Suprapubic skin (tissue), 4 donors: ENCODE data around the gene AP2S1. TPM values are rescaled to one million over a fixed set of nuclear protein-coding genes. Genes with fewer than 3 reads are reported as not detected.
A peak's percentile ranks its signal among the peaks of the same experiment; 100 is the strongest.
"Not testable (repeated sequence)": the region's sequence is repeated elsewhere in the genome, so short reads cannot be mapped to it uniquely, and the experiment has no call there.

Source experiments
- DNase-seq, 2 donors: peaks; one replicate each; pipeline ENCODE4 v3.0.0-alpha.2; 2019; ENCODE audit warnings: low spot score in 2 of 2
- H3K27ac ChIP-seq: fragments of 200-600 bp; sonication (generic); one replicate; pipeline ENCODE4 v1.5.1; 2019
- H3K27me3 ChIP-seq: fragments of 200-600 bp; sonication (generic); one replicate; pipeline ENCODE4 v1.5.1; 2019
- H3K36me3 ChIP-seq: fragments of 200-600 bp; sonication (generic); one replicate; pipeline ENCODE4 v1.5.1; 2019
- H3K4me1 ChIP-seq: fragments of 200-600 bp; sonication (generic); one replicate; pipeline ENCODE4 v1.5.1; 2019
- H3K4me3 ChIP-seq: fragments of 200-600 bp; sonication (generic); one replicate; pipeline ENCODE4 v1.5.1; 2019; ENCODE audit warnings: mild to moderate bottlenecking
- H3K9me3 ChIP-seq: fragments of 200-600 bp; sonication (generic); one replicate; pipeline ENCODE4 v1.5.1; 2019
- CTCF ChIP-seq, 2 donors: fragments of 200-600 bp in 1 of 2; fragments of 450-650 bp in 1 of 2; sonication (generic) in 1 of 2; IDR thresholded peaks; one replicate each; pipeline ENCODE4 v1.5.1; 2016 to 2019; ENCODE audit warnings: antibody characterized with exemption in 2 of 2, mild to moderate bottlenecking in 1 of 2, moderate library complexity in 1 of 2
- EP300 ChIP-seq: sonication (generic); formaldehyde crosslinking; IDR thresholded peaks from one replicate; pipeline ENCODE4 v1.6.1; 2017; ENCODE audit warnings: antibody characterized with exemption
- POLR2A ChIP-seq, 2 donors: fragments of 450-650 bp; IDR thresholded peaks; one replicate each; pipeline ENCODE4 v1.6.1; 2017; ENCODE audit warnings: antibody characterized with exemption in 2 of 2, mild to moderate bottlenecking in 2 of 2, moderate library complexity in 2 of 2
- POLR2AphosphoS5 ChIP-seq, 3 donors: sonication (generic); formaldehyde crosslinking; IDR thresholded peaks; one replicate each; pipeline ENCODE4 v1.6.1; 2017; ENCODE audit warnings: antibody characterized with exemption in 3 of 3
- WGBS: methylation state at CpG from one replicate; pipeline ENCODE4 v1.1.5; 2018; 5-methylcytosine and 5-hydroxymethylcytosine counted together
- total RNA-seq, 4 donors: library from RNA; depleted of rRNA; stranded (reverse); fragments of >200 nt; gene quantifications; one replicate each; pipeline ENCODE4 v1.1.0, GENCODE V29; 2016

Gene AP2S1
- total RNA-seq, 4 donors from 2014 or later, result 50.6 to 93.3 (median 75.0) TPM

GRCh38 chr19:46812977-46813838, 37.4 kb downstream of the AP2S1 start:
- Histone ChIP-seq H3K27me3 (no peaks in the 10 kb centered on the region), H3K36me3 (no peaks in the 10 kb centered on the region), H3K27ac (peak overlapping the region; percentile 33), H3K4me1 (peaks cover 5% of the 10 kb centered on the region), H3K9me3 (no peaks in the 10 kb centered on the region), H3K4me3 (no peak overlapping the region)
- 64% methylated on average over 24 of the region's 24 CpGs for WGBS
- TF ChIP-seq EP300, result no peak
- TF ChIP-seq POLR2AphosphoS5 (IDR thresholded peaks at IDR 0.05), result no peak
- no peak for TF ChIP-seq POLR2A (IDR thresholded peaks at IDR 0.05)
- no peak for TF ChIP-seq CTCF (IDR thresholded peaks at IDR 0.05)
- DNase-seq, result no peak

GRCh38 chr19:46809534-46810272, 40.9 kb downstream of the AP2S1 start:
- H3K36me3 ChIP-seq, result no peaks in the 10 kb centered on the region
- H3K4me3 ChIP-seq, result no peak overlapping the region
- no peaks in the 10 kb centered on the region for H3K27me3 ChIP-seq
- DNase-seq, result no peak
- no peak overlapping the region for H3K27ac ChIP-seq
- WGBS, result 91% methylated on average over 10 of the region's 13 CpGs
- H3K9me3 ChIP-seq, result no peaks in the 10 kb centered on the region
- H3K4me1 ChIP-seq, result peaks cover 5% of the 10 kb centered on the region
- TF ChIP-seq POLR2AphosphoS5 (IDR thresholded peaks at IDR 0.05) (no peak), CTCF (IDR thresholded peaks at IDR 0.05) (no peak), POLR2A (IDR thresholded peaks at IDR 0.05) (no peak), EP300 (no peak)

DNA sequence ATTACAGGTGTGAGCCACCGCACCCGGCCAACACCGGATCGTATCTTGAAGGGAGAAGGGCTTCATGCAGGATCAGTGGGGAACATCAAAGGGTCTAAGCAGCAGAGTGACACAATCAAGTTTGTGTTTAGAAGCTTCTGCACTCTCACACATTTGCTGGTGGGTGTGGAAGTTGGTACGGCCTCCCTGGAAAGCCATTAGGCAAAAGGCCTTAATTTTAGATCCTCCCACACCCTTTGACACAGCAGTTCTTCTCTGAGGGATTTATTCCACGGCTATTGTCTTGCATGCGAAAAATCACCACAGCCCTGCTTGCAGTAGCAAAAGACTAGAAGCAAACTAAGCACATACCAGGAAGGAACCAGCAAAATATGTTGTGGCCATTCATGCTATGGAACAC, 44.0 kb downstream of the AP2S1 start:
- no peaks in the 10 kb centered on the region for H3K36me3 ChIP-seq
- no peak overlapping the region for H3K27ac ChIP-seq
- TF ChIP-seq CTCF (IDR thresholded peaks at IDR 0.05) (no peak), POLR2AphosphoS5 (IDR thresholded peaks at IDR 0.05) (no peak), POLR2A (IDR thresholded peaks at IDR 0.05) (no peak), EP300 (no peak)
- WGBS, result 78% methylated on average over 7 of the region's 7 CpGs
- H3K4me1 ChIP-seq, result no peaks in the 10 kb centered on the region
- no peak overlapping the region for H3K4me3 ChIP-seq
- H3K27me3 ChIP-seq, result no peaks in the 10 kb centered on the region
- no peak for DNase-seq
- no peaks in the 10 kb centered on the region for H3K9me3 ChIP-seq

- H3K9me3 ChIP-seq, H3K27me3 ChIP-seq, H3K27ac ChIP-seq, H3K36me3 ChIP-seq, H3K4me3 ChIP-seq, DNase-seq, H3K4me1 ChIP-seq: not testable (repeated sequence)
- WGBS, result 91% methylated on average over 4 of the region's 4 CpGs
Measured at GRCh38 chr19:46804432-46804831, 46.2 kb downstream of the AP2S1 start.

- Histone ChIP-seq H3K36me3 (no peaks in the 10 kb centered on the region), H3K4me3 (no peak overlapping the region), H3K27me3 (no peaks in the 10 kb centered on the region), H3K4me1 (no peaks in the 10 kb centered on the region), H3K27ac (no peak overlapping the region), H3K9me3 (no peaks in the 10 kb centered on the region)
- 81% methylated on average over 2 of the region's 2 CpGs for WGBS
- DNase-seq, result no peak
- TF ChIP-seq CTCF (IDR thresholded peaks at IDR 0.05) (no peak), POLR2A (IDR thresholded peaks at IDR 0.05) (no peak), EP300 (no peak), POLR2AphosphoS5 (IDR thresholded peaks at IDR 0.05) (no peak)
Measured at GRCh38 chr19:46803555-46803954, 47.1 kb downstream of the AP2S1 start.
